Right lobe of liver (tissue), 6 donors: ENCODE measurements around the gene ITPR1. TPM values are rescaled to one million over a fixed set of nuclear protein-coding genes. Genes with fewer than 3 reads are reported as not detected.

Experiments
- ATAC-seq, 4 donors: fragments of 200-7000 bp; cut with Tn5 transposase; one replicate each; pipeline ENCODE4 v1.9.1; 2020; ENCODE audit warnings: mild to moderate bottlenecking in 4 of 4, moderate library complexity in 4 of 4
- DNase-seq, 3 donors: peaks; one replicate each; pipeline ENCODE4 v3.0.0-alpha.2; 2020
- H3K27ac ChIP-seq, 3 donors: fragments of 200-600 bp; one replicate each; pipeline ENCODE4 v1.8.0; 2022
- H3K27me3 ChIP-seq, 2 donors: fragments of 200-600 bp; one replicate each; pipeline ENCODE4 v1.8.0; 2022
- H3K36me3 ChIP-seq, 4 donors: fragments of 200-600 bp; sonication (generic) in 1 of 4; one replicate each; pipeline versions ENCODE4 v1.5.1 to v1.8.0; 2017 to 2022; ENCODE audit warnings: control low read depth in 1 of 4
- H3K4me1 ChIP-seq, 4 donors: fragments of 200-600 bp; sonication (generic) in 1 of 4; one replicate each; pipeline versions ENCODE4 v1.5.1 to v1.8.0; 2017 to 2022; ENCODE audit warnings: control low read depth in 1 of 4
- H3K4me3 ChIP-seq, 3 donors: fragments of 200-600 bp; one replicate each; pipeline ENCODE4 v1.8.0; 2022
- H3K9me3 ChIP-seq, 4 donors: fragments of 200-600 bp; sonication (generic) in 1 of 4; one replicate each; pipeline versions ENCODE4 v1.5.1 to v1.8.0; 2017 to 2022; ENCODE audit warnings: control low read depth in 1 of 4
- POLR2A ChIP-seq: fragments of 450-650 bp; IDR thresholded peaks from one replicate; pipeline ENCODE4 v1.6.1; 2017; ENCODE audit warnings: antibody characterized with exemption, mild to moderate bottlenecking
- WGBS: methylation state at CpG from one replicate; pipeline ENCODE4 v1.1.6; 2018; ENCODE audit warnings: low coverage, low lambda C conversion rate; ENCODE audit not compliant: insufficient coverage; ENCODE audit errors: missing lambda C conversion rate; 5-methylcytosine and 5-hydroxymethylcytosine counted together
- intact Hi-C, 2 donors: fragments of 100-400 bp; cut with DNase I; formaldehyde crosslinking; loops; one replicate each; pipeline versions ENCODE4 v1.11.2 to v1.14.1; 2022
- total RNA-seq, 6 experiments: library from RNA; depleted of rRNA in 2 of 6; stranded (reverse); fragments of >200 nt in 2 of 6; fragmentation: NEBNext Ultra II Directional in 3 of 6; extraction: Animal tissue kit (Norgen Biotek cat#: 25700) in 3 of 6; gene quantifications; one replicate each; pipeline versions ENCODE4 v1.1.0 to v1.2.4, GENCODE V29; 2016 to 2023
- TF ChIP-seq, protein P1 (sequence below), 4 donors: fragments of 200-600 bp in 3 of 4; fragments of 450-650 bp in 1 of 4; IDR thresholded peaks; one replicate each; pipeline versions ENCODE4 v1.5.1 to v1.8.0; 2016 to 2022; ENCODE audit warnings: antibody characterized with exemption in 4 of 4, mild to moderate bottlenecking in 2 of 4
- donor health status: DM: no; HTN: yes; CAD: no.
- donor health status: DM: no; HTN: no; CAD: no.
- donor health status: DM: no; HTN: no; CAD: no.
- donor health status: DM: no; HTN: yes; CAD: no.
- donor health status: DM: no; HTN: yes; CAD: no.

The ITPR1 gene
- total RNA-seq, 6 experiments from 2014 or later, result 6.5 to 16.2 (median 11.5) TPM

DNA sequence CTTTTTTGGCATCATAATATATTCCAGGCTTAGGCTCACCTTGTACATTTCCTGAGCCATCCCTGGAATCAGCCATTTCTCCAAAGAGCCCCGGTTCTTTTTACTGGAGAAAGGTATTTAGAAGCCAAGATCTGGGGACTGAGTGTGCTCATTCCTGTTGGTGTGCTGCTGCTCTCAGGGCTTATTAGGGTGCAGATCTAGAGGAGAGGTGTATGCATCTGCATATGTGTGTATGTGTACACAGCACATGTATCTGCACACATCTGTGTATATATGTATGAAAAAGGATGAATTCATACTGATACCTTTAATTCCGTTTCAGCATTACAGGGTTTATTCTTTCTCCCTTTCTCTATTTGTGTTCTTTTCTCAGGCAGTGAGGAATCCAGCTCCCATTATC, 324.0 kb downstream of the ITPR1 start:
- intact Hi-C loops, result no loop called here
- no peak for DNase-seq
- H3K27me3 ChIP-seq, result no peaks in the 10 kb centered on the region
- H3K36me3 ChIP-seq, result peaks cover 0 to 2% (median 0%) of the 10 kb centered on the region in 4 donors
- no peaks in the 10 kb centered on the region for H3K4me1 ChIP-seq
- no peak for ATAC-seq
- 66% methylated on average over 2 of the region's 2 CpGs for WGBS
- H3K9me3 ChIP-seq, result no peaks in the 10 kb centered on the region
- TF ChIP-seq POLR2A, result no peak
- TF ChIP-seq, protein P1, sequence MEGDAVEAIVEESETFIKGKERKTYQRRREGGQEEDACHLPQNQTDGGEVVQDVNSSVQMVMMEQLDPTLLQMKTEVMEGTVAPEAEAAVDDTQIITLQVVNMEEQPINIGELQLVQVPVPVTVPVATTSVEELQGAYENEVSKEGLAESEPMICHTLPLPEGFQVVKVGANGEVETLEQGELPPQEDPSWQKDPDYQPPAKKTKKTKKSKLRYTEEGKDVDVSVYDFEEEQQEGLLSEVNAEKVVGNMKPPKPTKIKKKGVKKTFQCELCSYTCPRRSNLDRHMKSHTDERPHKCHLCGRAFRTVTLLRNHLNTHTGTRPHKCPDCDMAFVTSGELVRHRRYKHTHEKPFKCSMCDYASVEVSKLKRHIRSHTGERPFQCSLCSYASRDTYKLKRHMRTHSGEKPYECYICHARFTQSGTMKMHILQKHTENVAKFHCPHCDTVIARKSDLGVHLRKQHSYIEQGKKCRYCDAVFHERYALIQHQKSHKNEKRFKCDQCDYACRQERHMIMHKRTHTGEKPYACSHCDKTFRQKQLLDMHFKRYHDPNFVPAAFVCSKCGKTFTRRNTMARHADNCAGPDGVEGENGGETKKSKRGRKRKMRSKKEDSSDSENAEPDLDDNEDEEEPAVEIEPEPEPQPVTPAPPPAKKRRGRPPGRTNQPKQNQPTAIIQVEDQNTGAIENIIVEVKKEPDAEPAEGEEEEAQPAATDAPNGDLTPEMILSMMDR (IDR thresholded peaks at IDR 0.05), result no peak
- H3K4me3 ChIP-seq, result no peak overlapping the region
- no peak overlapping the region for H3K27ac ChIP-seq

DNA sequence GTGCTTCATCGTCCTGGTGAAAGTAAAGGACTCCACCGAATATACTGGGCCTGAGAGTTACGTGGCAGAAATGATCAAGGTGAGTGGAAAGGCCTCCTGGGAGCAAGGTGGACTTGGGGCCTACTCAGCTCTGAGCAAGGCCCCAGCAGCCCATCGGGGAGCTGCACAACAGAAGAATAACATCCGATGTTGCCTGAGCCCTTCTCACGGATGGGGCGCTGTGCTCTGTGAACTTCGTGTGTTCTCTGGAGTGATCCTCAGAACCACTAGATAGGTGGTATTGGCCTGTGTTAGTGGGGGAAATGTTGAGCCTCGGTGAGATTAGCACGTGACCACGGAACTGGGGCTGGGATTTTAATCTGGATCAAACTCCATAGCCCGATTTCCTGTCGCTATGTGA, 325.0 kb downstream of the ITPR1 start:
- TF ChIP-seq, protein P1 (IDR thresholded peaks at IDR 0.05), result no peak
- no peak for TF ChIP-seq POLR2A
- peaks cover 0 to 2% (median 0%) of the 10 kb centered on the region in 4 donors for H3K36me3 ChIP-seq

DNA sequence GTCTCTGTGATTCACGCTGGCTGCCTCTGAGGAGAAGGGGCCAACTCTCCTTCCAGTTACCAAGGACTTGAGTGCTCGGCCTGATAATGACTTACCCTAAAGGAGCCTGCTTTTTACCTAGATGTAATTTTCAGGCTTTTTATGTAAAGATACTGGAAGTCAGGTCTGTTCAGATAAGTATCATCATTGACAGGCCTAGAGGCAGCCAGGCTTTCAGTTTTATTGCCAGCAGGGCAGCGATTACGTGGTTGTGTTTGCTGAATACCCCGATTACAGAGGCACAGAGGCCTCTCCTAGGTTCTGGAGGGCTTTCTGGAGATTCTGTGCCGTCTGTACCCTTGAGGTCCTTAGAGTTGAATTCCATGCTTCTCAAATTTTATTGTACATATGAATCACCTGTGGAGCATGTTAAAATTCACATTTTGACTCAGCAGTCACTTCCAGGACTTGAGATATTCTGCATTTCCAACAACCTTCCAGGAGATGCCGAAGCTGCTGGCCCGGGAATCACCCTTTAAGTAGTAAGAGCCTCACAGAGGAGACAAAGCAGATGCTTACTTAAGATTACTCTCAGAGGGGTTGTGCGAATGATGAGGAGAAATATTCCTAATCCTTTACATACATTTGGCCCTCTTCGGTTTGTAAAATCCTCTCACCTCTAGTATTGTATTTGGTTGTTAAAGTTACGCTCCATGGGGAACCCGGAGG, 326.0 kb downstream of the ITPR1 start:
- ATAC-seq, result no peak
- intact Hi-C loops, result no loop called here
- TF ChIP-seq POLR2A, result no peak
- TF ChIP-seq, protein P1 (IDR thresholded peaks at IDR 0.05), result no peak
- no peak overlapping the region for H3K27ac ChIP-seq
- no peaks in the 10 kb centered on the region for H3K4me1 ChIP-seq
- no peak for DNase-seq
- H3K36me3 ChIP-seq, result peaks cover 0 to 2% (median 0%) of the 10 kb centered on the region in 4 donors
- WGBS, result 86% methylated on average over 10 of the region's 12 CpGs
- no peaks in the 10 kb centered on the region for H3K9me3 ChIP-seq
- no peaks in the 10 kb centered on the region for H3K27me3 ChIP-seq
- no peak overlapping the region for H3K4me3 ChIP-seq

More for the DNA sequence above, 325.0 kb downstream of the ITPR1 start:
- ATAC-seq (no peak), DNase-seq (no peak)
- no peaks in the 10 kb centered on the region for H3K9me3 ChIP-seq
- H3K4me1 ChIP-seq, result no peaks in the 10 kb centered on the region
- intact Hi-C loops, result no loop called here
- no peaks in the 10 kb centered on the region for H3K27me3 ChIP-seq
- 96% methylated on average over 7 of the region's 13 CpGs for WGBS
- H3K27ac ChIP-seq, result no peak overlapping the region
- H3K4me3 ChIP-seq, result no peak overlapping the region

- Histone ChIP-seq H3K4me1 (peaks cover 0 to under 1% (median 0%) of the 10 kb centered on the region in 4 donors), H3K36me3 (peaks cover 0 to 2% (median 0%) of the 10 kb centered on the region in 4 donors), H3K9me3 (no peaks in the 10 kb centered on the region), H3K27ac (no peak overlapping the region), H3K4me3 (no peak overlapping the region), H3K27me3 (no peaks in the 10 kb centered on the region)
- intact Hi-C loops, result no loop called here
- no peak for DNase-seq
- no peak for TF ChIP-seq POLR2A
- TF ChIP-seq, protein P1 (IDR thresholded peaks at IDR 0.05), result no peak
- no peak for ATAC-seq
- 64% methylated on average over 3 of the region's 3 CpGs for WGBS
Observed at GRCh38 chr3:4819746-4820145, 326.6 kb downstream of the ITPR1 start.
